Measurements from ENCODE around the gene EBLN1. TPM values are rescaled to one million over a fixed set of nuclear protein-coding genes. Genes with fewer than 3 reads are reported as not detected.

EBLN1 gene
- total and polyA plus RNA-seq, 2 of the 8 experiments (the other 6 are each of a cell fraction or from before 2014, with no cell fraction given): not detected

- no peak overlapping the region for H3K4ac ChIP-seq (replicated peaks; ENCODE audit: insufficient read length, low read depth, low read length)
- no peak overlapping the region for H3K27ac ChIP-seq (ENCODE audit: low read depth, low read length)
- no peaks in the 10 kb centered on the region for H4K20me1 ChIP-seq (replicated peaks in 1 of 2; ENCODE audit: control insufficient read depth in 1 of 2, insufficient read depth in 2 of 2, low read length in 2 of 2)
- H3K23me2 ChIP-seq (ENCODE audit: low read depth, low read length): no peaks in the 10 kb centered on the region; the same call in 1 of the 2 replicates
- H3K4me1 ChIP-seq (replicated peaks in 1 of 4; ENCODE audit: control insufficient read depth in 3 of 4, insufficient read depth in 4 of 4, low read length in 3 of 4): 0 out of 7 replicates have a peak, but pooled peaks cover 0 to under 1% (median 0%) of the 10 kb centered on the region in 4 experiments
- no peak overlapping the region for H4K5ac ChIP-seq (ENCODE audit: insufficient read length, low read depth, low read length)
- H2BK5ac ChIP-seq (ENCODE audit: low read depth, low read length): no peak overlapping the region
- no peak overlapping the region for H3K18ac ChIP-seq (ENCODE audit: extremely low read depth, low read length)
- no peaks in the 10 kb centered on the region for H3K79me1 ChIP-seq (ENCODE audit: low read depth, low read length)
- 81% methylated on average over 3 of the region's 3 CpGs; no CpG with 5 or more reads in 1 of the 2 experiments for WGBS, 2 experiments (ENCODE audit: extremely low coverage in 1 of 2, insufficient coverage in 1 of 2, insufficient read length in 1 of 2, insufficient replicate concordance in 2 of 2, low coverage in 1 of 2, low lambda C conversion rate in 2 of 2, missing lambda C conversion rate in 1 of 2)
- H3K56ac ChIP-seq (replicated peaks; ENCODE audit: insufficient read length, low read depth, low read length): no peak overlapping the region
- no peaks in the 10 kb centered on the region for H3K9me3 ChIP-seq (ENCODE audit: insufficient read depth in 2 of 2, low read depth in 1 of 2, low read length in 1 of 2)
- FAIRE-seq (no peak), DNase-seq (ENCODE audit: low read depth in 1 of 2, low spot score in 2 of 2) (no peak)
- H3K4me2 ChIP-seq (ENCODE audit: insufficient read depth in 1 of 2, low read depth in 2 of 2, low read length in 2 of 2): no peak overlapping the region
- no peaks in the 10 kb centered on the region for H3K79me2 ChIP-seq (ENCODE audit: control insufficient read depth in 1 of 2, insufficient read depth in 2 of 2, low read length in 2 of 2)
- no peak overlapping the region for H4K91ac ChIP-seq (replicated peaks; ENCODE audit: insufficient read length, low read length)
- no peak overlapping the region for H3K14ac ChIP-seq (ENCODE audit: insufficient read length)
- H3K9ac ChIP-seq (replicated peaks in 1 of 4; ENCODE audit: extremely low read depth in 1 of 4, low read depth in 3 of 4, low read length in 3 of 4): no peak overlapping the region
- H3K27me3 ChIP-seq (replicated peaks in 1 of 4; ENCODE audit: control insufficient read depth in 3 of 4, extremely low read depth in 1 of 4, insufficient read depth in 3 of 4, low read length in 3 of 4): peaks cover 4 to 20% (median 12%) of the 10 kb centered on the region in 4 experiments
- no peak overlapping the region for H2BK20ac ChIP-seq (ENCODE audit: low read length)
- no peak overlapping the region for H2BK120ac ChIP-seq (replicated peaks; ENCODE audit: low read depth, low read length)
- no peak overlapping the region for H3K23ac ChIP-seq (ENCODE audit: insufficient read length)
- peaks cover 0 to 2% (median 0%) of the 10 kb centered on the region in 4 experiments; a peak in 1 of 8 replicates for H3K36me3 ChIP-seq (ENCODE audit: control insufficient read depth in 2 of 4, insufficient read depth in 4 of 4, low read length in 3 of 4)
- H2AFZ ChIP-seq (ENCODE audit: low read length): no peak overlapping the region
- no peak overlapping the region for H2AK5ac ChIP-seq (ENCODE audit: low read depth, low read length)
- H2BK12ac ChIP-seq (ENCODE audit: low read depth, low read length): no peak overlapping the region
- H4K8ac ChIP-seq (ENCODE audit: extremely low read depth, insufficient read depth, low read length): no peak overlapping the region
- H2BK15ac ChIP-seq (ENCODE audit: low read length): no peak overlapping the region
- H3K4me3 ChIP-seq (ENCODE audit: extremely low read depth in 1 of 4, insufficient read depth in 2 of 4, low read depth in 3 of 4, low read length in 4 of 4): no peak overlapping the region
- ChIA-PET CTCF (ENCODE audit: partially characterized antibody) (interaction anchor here (0.7 to 2.2 kb wide), 7 partner anchors 12 to 742 kb away, joined by 3 to 8 read pairs (median 4); no protein-coding TSS in a partner anchor), POLR2A (ENCODE audit: partially characterized antibody) (no interaction called here)
- TF ChIP-seq CBX8 (IDR thresholded peaks at IDR 0.05; ENCODE audit: borderline replicate concordance, low read depth, low read length) (no peak), POU5F1 (IDR thresholded peaks at IDR 0.05; ENCODE audit: low read depth, low read length) (no peak), CEBPB (IDR thresholded peaks at IDR 0.05; ENCODE audit: low read depth, low read length) (no peak), MAX (IDR thresholded peaks at IDR 0.05) (no peak), TBP (IDR thresholded peaks at IDR 0.05; ENCODE audit: low read depth, low read length) (no peak), KDM1A (IDR thresholded peaks at IDR 0.05; ENCODE audit: borderline replicate concordance, low read length) (no peak), RXRA (IDR thresholded peaks at IDR 0.05; ENCODE audit: insufficient read depth, low read depth, low read length) (no peak), ATF2 (IDR thresholded peaks at IDR 0.05; ENCODE audit: low read length) (no peak), PHF8 (conservative IDR thresholded peaks at IDR 0.05; ENCODE audit: low read depth, low read length) (no peak), SIX5 (IDR thresholded peaks at IDR 0.05; ENCODE audit: low read depth, low read length) (no peak), BACH1 (IDR thresholded peaks at IDR 0.05; ENCODE audit: low read length) (no peak), CREB1 (IDR thresholded peaks at IDR 0.05) (no peak), ATF3 (IDR thresholded peaks at IDR 0.05; ENCODE audit: insufficient read depth, low read depth, low read length) (no peak)
These were observed 40.7 kb upstream of the EBLN1 start for GRCh38 chr10:22258471-22258870.

Measured in H1 (cell line).